SK-MEL-5 (cell line): ENCODE results near the gene TANGO2. TPM values are rescaled to one million over a fixed set of nuclear protein-coding genes. Genes with fewer than 3 reads are reported as not detected.

Experiments
- DNase-seq: peaks from one replicate; pipeline ENCODE4 v3.0.0-alpha.2; 2016; ENCODE audit warnings: low read depth, low spot score
- in situ Hi-C: cut with HindIII; loops from 2 replicates; pipeline ENCODE4 v1.10.0; 2016; ENCODE audit warnings: low sequenced_read_pairs, high pct_unique_total_duplicates, low pct_unique_long_range_greater_than_20kb
- total RNA-seq: library from RNA; depleted of rRNA; stranded (reverse); fragments of >200 nt; shearing (Covaris generic); gene quantifications from 2 replicates; pipeline ENCODE4 v1.2.3, GENCODE V29; 2014

Gene TANGO2
- total RNA-seq, 1 experiment from 2014 or later: 68.3 TPM

DNA sequence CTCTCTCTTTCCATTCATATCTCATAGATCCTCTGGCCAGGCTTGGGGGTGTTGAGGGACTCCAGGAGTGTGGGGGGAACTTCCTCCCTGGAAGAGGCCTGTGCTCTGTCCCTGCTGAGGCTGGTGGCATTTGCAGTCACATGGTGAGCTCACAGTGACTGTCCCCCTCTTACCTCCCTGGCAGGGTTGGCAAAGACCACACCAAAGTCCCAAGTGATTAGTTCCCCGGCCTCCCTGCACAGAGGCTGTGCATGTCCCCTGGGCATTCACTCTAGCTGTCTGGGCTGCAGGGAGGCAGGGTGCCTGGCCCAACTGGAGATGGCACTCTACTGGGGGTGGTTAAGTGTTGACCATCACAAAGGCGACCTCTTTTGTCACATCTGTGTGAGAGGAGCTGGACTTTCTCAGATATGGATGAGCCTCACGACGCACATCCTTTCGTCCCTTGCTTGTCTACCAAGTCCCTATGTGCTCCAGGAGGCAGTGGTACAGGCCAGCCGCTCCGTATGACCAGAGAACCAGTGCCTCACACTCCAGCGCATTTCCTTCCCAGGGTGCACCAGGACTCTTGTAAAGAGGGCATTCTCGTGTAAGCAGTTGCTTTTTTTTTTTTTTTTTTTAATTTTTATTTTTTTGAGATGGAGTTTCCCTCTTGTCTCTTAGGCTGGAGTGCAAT, 8.8 kb downstream of the TANGO2 start:
- in situ Hi-C loops: no loop called here
- no peak for DNase-seq

DNA sequence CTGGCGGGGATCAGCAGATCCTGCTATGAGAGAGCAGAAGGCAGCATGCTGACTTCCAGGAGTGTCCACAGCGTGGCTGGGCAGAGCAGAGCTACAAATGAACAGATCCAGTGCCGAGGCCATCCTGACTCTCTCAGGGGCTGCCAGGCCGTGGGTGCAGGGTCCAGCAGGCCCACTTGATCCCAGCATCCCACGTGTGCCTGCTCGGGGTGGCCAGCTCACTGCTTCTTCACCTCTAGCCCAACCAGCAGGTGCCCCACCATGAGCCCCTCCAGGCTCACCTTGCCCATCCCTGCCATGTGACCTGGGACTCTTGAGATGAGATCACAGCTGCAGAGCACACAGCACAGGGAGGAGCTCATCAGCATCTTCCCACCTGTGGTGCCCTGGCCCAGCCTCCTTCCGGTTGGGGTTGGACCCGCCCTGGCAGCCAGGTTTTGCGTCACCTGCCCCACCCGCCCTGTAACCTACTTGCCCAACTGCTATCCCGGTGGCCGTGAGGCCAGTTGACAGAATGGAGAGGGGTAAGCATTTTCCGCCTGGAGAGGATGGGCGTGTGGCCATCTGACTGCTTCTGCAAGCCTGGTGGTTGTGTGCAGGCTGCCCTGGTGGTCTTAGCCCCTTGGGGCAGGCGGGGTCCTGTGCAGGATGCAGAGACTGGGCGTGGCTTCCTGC, 11.0 kb downstream of the TANGO2 start:
- no peak for DNase-seq
- in situ Hi-C loops: no loop called here

DNA sequence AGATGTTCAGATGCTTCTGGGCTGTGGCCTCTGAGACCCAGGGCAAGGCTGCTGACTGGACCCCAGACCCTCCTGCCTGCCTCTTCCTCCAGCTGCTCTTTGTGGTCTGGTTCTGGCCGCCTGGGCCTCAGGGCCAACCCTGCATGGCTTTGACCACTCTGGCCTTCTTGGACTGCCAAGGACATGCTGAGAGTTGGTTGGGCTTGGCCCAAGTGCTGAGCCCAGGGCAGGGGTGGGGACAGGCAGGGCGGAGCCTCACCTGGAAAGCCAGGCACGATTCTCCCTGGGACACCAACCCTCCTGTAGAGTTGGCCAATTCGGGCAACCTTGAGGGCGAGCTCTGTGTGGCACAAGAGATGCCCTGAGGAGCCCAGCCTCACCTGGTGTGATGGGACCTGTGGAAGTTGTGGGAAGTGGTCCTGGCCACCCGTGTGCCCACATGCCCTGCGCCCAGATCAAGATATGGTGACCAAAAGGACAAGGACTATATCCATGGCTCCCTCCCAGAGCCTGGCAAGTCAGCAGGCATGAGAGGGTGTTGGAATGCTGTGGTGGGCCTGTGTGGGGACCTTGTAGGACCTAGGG, 11.6 kb downstream of the TANGO2 start:
- in situ Hi-C loops: no loop called here
- no peak for DNase-seq

DNA sequence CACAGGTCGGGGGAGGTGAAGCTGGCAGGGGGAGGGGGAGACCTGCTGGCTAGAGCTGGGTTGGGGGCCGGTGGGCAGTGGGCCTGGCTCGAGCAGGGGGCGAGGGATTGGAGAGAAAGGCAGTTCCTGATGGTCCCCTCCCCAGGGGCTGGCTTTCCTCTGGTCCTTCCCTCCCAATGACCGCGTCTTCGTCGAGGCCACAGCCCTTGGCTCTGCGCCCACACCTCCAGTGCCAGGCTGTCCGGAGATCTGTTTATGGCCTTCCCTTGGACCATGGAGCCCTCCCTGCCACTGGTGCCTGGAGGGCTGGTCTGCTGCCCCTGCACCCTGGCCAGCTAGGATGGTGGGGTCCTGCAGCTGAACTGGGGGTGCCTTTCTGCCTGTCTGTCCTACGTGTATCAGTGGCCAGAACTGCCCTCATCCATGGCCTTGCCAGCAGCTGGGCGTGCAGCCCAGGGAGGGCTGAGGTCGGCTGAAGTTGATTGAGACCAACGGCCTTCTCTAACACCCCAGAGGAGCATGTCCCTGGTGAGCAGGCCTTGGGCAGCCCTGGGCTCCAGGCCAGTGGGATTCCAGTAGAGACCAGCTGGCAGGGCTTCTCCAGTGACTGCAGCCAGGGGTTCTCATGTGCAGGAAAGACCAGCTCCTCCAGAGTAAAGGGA, 12.3 kb downstream of the TANGO2 start:
- no peak for DNase-seq

DNA sequence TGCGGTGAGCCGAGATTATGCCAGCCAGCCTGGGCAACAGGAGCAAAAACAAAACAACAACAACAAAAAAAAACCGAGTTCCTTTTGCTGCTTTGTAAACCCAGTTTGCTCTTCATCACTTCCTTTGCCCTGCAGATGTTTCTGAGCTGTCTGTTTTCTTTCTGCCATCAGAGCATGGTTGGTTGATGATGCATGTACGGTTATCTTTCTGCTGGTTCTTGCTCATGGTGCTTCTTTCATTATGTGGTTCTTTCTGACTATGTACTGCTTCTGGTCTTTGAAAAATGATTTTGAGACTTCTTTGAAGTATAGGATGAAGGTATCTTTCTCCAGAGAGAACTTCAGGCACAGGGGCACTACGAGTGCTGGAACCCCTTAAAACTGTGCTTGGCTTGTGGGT, 13.2 kb downstream of the TANGO2 start:
- in situ Hi-C loops: no loop called here
- no peak for DNase-seq

More for the DNA sequence above, 12.3 kb downstream of the TANGO2 start:
- in situ Hi-C loops: no loop called here

DNA sequence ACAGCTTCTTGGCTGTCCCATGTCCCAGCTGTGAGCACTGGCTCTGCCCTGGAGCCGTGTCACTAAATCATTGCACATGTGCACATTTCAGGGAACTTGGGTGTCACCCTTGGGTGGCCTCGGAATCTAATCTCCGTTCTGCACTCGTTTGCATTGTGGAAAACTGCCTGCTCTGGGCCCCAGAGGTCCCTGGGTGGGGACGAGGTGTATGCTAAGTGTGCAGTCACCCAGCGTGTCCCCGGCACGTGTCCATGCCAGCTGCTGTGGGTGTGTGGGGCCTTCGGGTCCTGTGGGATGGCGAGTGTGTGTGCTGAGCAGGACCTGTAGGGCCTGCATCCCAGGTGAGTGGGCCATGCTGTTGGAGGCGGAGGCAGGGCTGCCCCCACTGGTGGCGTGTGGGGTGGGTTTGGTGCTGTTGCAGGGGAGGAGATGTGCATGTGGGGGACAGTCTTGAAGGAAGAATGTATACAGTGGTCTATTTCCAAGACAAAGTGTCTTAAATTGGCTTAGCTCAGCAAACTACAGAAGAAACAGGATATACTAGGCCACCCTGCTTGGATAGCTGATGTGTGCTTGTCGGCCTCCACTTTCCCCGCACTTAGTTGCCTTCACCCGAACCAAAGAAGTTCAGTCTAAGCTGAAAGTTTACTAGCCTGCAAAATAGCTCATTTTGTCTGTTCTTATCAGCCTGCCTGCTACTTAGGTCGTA, 14.6 kb downstream of the TANGO2 start:
- in situ Hi-C loops: no loop called here
- no peak for DNase-seq

DNA sequence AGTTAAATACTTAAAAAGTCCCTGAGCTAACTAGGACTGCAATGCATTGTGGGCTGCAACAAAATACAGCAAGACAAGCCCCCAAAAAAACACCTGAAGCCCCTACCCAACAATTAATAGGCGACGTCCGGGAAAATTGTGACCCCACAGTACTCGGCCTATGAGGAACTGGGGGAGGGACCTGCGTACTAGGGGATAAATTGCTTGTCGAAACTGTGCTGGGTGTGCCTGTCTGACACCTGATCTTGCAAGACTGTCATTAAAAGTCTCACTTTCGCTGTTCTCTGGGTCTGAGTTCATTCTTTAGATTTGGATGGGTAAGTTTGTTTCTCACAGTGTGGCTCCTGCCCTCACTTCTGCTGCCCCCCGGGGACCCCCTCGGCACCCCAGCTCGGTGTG, 15.2 kb downstream of the TANGO2 start:
- no peak for DNase-seq
- in situ Hi-C loops: no loop called here

DNA sequence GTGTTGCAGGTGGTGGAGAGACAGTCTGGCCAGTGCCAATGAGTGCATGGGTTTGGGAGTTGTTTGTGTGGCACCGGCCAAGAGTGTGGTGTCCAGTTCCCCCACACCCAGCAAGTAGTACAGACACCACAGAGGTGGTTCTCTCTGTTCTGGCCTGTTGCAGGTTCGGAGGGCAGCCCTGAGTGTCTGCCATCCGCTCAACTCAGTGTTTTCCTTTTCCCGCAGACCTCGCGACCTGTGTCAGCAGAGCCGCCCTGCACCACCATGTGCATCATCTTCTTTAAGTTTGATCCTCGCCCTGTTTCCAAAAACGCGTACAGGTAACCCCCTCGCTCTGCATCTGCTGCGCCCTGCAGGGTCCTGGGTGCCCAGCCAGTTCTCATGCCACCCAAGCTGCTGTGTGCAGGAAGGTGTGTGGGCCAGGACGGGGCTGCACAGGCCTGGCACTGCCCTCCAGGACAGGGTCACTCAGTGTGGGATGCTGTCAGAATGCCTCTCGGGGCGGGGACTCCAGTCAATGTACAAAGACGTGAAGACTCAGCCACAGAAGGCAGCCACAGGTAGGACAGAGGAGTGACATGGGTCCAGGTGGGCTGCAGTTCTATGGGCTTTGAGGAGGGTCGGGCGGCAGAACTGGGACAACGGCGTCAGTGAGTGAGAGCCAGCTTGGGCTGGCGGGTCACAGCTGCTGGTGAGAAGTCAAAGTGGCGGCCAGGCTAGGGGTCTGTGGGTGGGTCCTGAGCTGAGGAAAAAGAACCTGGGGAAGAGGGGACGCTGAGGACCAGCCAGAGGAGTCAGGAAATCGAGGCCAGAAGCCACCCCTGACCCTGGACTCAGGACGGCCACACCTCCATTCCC, 15.9 kb downstream of the TANGO2 start:
- in situ Hi-C loops: no loop called here
- no peak for DNase-seq

DNA sequence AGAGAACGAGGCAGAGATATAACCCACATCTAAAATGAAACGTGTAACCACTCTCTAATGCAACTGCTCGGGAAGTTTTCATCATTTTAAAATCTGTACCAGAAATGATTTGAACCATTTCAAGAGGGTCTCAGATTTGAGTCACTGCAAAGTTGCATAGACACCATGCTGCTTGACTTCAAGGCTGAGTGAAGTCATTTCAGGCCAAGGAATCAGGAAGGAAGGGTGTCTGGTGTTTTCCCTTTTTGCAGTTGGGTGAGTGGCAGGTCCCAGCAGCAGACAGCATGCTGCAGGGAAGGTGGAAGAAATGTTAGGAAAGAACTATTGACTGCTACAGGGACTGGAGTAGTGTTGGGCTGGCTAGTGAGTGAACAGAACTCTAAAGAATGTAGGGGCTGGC, 16.5 kb downstream of the TANGO2 start:
- no peak for DNase-seq
- in situ Hi-C loops: no loop called here

DNA sequence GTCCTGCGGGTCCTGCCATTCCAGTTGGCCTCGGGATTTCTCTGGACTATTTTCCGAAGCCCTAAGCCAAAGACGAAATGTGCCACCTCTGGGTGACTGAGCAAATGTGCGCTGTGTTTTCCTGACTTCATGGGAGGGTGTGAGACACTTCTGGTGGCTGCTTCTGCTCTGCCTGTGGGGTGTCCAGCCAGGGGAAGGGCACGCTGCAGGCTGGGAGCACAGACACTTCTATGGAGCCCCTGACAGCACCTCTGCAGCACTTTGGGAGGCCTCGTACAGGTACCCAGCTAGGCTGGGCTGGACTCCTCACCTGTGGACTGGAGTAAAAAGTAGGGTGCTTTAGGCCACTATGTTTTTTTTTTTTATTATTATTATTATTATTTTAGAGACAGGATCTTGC, 17.7 kb downstream of the TANGO2 start:
- DNase-seq: no peak
- in situ Hi-C loops: no loop called here

DNA sequence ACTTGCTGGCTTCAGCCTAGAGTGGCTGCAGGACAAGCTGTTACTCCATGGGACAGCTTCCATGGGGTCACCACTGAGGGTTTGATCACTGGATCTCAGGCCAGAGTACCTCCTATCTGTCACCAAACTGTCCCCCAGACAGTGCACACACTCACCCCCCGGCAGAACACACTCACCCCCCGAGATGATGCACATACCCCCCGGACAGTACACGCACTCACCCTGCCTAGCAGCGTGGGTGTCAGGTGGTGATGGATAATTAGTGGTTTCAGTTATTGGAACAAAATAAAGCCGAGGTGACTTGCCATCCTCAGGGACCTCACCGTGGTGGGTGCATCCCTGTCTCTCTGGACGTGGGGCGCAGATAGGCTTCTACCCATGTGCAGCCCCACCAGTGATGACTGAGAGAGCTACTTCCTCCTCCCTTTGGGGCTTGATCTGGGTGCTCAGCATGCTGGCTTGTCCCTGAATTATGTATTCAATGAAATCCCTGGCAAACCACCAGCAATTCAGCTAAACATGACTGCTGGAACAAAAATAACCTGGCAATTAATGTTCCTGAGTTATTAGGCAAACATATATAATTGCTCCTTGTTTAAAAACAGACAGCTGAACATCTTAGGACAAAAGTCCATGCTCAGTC, 18.9 kb downstream of the TANGO2 start:
- in situ Hi-C loops: no loop called here
- DNase-seq: no peak

DNA sequence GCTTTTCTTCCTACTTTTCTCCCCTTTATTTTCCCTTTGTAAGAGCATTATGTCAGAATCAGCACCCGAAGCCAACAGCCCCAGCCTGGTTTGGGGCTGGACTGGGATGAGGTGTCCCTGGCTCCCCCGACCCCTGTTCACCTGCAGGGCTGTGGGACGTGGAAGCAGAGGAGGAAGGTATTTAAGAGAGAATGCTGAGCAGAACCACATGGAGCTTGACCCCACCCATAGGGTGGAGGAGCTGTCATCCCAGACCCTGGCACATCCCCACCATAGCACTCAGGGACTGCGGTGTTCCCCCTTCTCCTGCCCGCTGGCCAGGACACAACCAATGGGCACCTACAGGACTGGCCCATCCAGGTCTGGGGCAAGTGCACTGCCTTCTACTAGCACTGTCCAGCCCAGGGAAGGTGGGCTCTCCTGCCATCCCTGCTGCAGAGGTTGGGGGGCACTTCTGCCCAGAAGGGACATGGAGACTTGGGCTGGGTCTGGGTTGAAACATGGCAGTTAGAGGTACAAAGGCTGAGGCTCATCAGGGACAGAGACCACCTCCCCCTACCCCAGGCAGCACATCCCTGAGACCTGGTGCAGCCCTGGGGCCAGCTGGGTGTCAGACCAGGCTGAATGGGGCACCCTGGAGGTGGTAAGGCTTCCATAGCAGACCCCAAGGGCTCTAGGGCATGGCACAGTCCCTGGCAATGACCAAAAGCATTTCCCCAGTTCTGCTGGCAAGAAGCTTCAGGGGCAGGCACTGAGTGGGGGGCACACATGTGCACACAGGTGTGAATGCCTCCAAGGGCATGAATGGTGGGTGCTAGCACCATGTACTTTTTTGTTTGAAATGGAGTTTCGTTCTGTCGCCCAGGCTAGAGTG, 19.7 kb downstream of the TANGO2 start:
- DNase-seq: no peak
- in situ Hi-C loops: no loop called here

DNA sequence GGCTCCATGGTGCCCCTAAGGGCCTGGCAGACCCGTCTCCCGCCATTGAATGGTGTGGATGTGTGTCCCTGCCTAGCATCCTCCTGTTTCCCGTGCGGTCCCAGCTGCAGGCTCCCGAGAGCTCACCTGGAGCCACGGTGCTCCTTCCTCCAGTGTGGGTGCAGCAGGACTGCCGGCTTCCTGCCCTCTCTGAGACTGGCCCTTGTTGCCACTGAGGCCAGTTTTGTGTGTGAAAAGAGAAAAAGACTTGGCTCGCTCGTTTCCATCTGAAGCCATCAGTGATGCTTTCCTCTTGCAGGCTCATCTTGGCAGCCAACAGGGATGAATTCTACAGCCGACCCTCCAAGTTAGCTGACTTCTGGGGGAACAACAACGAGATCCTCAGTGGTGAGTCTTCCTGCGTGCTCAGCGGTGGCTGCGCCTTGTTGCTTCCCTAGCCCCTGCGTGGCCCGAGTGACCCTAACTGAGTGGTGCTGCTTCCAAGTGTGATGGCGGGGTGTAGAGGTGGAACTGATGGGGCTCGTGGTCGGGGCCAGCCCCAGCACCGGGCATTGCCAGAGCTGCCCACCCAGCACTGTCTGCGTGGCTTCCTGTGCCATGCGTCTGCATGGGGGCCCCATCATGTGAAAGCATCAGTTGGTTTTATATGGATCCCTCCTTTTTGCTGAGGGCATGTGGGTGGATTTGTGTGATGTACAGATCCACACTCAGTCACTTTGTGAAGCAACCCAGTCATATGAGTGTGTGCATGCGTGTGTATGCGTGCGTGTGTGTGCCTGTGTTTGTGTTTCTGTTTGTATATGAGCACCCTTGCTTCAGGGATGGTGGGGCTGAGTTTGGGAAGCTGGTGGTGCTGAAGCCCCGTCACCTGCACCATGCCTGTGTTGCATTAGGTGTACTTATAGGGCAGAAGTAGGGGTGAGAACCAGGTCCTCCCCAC, 22.4 kb downstream of the TANGO2 start:
- no peak for DNase-seq
- in situ Hi-C loops: no loop called here

DNA sequence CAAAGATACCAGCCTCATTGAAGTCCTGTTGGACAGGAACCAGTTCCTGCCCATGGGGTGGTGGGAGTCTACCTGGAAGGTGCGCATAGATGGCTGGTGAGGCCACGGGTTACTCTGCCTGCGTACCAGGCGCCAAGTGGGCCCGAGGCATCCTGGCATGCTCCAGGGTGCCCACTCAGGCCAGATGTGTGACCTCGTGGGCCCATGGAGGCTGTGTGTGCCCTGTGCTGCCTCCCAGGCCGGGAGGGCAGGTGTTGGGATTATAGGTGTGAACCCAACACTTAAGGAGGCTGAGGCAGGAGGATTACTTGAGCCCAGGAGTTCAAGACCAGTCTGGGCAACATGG, 23.1 kb downstream of the TANGO2 start:
- no peak for DNase-seq
- in situ Hi-C loops: no loop called here

DNA sequence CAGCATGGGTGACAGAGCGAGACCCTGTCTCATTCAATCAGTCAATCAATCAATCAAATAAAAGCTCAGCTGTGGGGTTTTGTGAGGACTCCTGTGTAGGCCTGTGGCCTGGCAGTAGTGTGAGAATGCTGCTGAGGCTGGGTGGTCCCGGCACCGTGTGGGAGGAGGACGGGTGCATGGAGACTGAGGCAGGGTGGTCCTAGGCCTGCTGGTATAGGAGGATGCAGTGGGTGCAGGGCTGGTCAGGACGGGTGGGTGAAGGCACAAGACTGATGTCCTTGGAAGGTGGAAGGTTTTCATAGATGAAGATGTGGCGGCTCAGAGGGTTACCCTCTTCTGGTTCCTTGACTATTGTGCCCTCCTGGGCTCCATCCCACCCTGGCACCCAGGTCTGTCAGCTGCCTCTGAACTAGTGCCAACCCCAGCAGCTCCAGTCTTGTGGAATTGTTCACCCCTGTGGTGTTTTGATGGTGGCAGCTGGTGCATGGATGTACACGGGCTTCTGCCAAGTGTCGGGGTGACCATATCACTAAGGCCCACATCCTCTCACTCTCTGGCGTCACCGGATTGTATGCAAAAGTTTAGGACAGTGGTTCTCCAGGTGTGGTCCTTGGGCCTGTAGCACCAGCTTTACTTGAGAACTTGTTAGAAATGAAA, 23.7 kb downstream of the TANGO2 start:
- in situ Hi-C loops: no loop called here
- DNase-seq: no peak
